ENCODE data around the gene PXT1. TPM values are rescaled to one million over a fixed set of nuclear protein-coding genes. Genes with fewer than 3 reads are reported as not detected.

Gene PXT1
- total RNA-seq, 1 donor from 2014 or later: not detected

GRCh38 chr6:36436466-36436865 is 6.2 kb downstream of the PXT1 start:
- H3K4me3 Mint-ChIP-seq (ENCODE audit: unreplicated experiment): no peak overlapping the region
- no peak for TF ChIP-seq CTCF (IDR thresholded peaks at IDR 0.05; ENCODE audit: partially characterized antibody, unreplicated experiment)
- no peaks in the 10 kb centered on the region for H3K27me3 Mint-ChIP-seq (ENCODE audit: unreplicated experiment)
- no peaks in the 10 kb centered on the region for H3K36me3 Mint-ChIP-seq (ENCODE audit: unreplicated experiment)
- no peak overlapping the region for H3K27ac Mint-ChIP-seq (ENCODE audit: unreplicated experiment)
- no peaks in the 10 kb centered on the region for H3K9me3 Mint-ChIP-seq (ENCODE audit: unreplicated experiment)
- H3K4me1 Mint-ChIP-seq (ENCODE audit: low read depth, unreplicated experiment): peaks cover 3% of the 10 kb centered on the region
- DNase-seq: no peak

GRCh38 chr6:36432151-36432671 is 10.4 kb downstream of the PXT1 start:
- no peaks in the 10 kb centered on the region for H3K9me3 Mint-ChIP-seq (ENCODE audit: unreplicated experiment)
- DNase-seq: no peak
- no peak overlapping the region for H3K4me3 Mint-ChIP-seq (ENCODE audit: unreplicated experiment)
- TF ChIP-seq CTCF (IDR thresholded peaks at IDR 0.05; ENCODE audit: partially characterized antibody, unreplicated experiment): no peak
- H3K4me1 Mint-ChIP-seq (ENCODE audit: low read depth, unreplicated experiment): peaks cover 3% of the 10 kb centered on the region
- H3K27me3 Mint-ChIP-seq (ENCODE audit: unreplicated experiment): no peaks in the 10 kb centered on the region
- H3K27ac Mint-ChIP-seq (ENCODE audit: unreplicated experiment): no peak overlapping the region
- H3K36me3 Mint-ChIP-seq (ENCODE audit: unreplicated experiment): no peaks in the 10 kb centered on the region

- Mint-ChIP-seq H3K36me3 (ENCODE audit: unreplicated experiment) (no peaks in the 10 kb centered on the region), H3K9me3 (ENCODE audit: unreplicated experiment) (no peaks in the 10 kb centered on the region), H3K27me3 (ENCODE audit: unreplicated experiment) (no peaks in the 10 kb centered on the region), H3K4me3 (ENCODE audit: unreplicated experiment) (no peak overlapping the region), H3K27ac (ENCODE audit: unreplicated experiment) (no peak overlapping the region), H3K4me1 (ENCODE audit: low read depth, unreplicated experiment) (peaks cover 3% of the 10 kb centered on the region)
- no peak for TF ChIP-seq CTCF (IDR thresholded peaks at IDR 0.05; ENCODE audit: partially characterized antibody, unreplicated experiment)
- DNase-seq: no peak
Measured at GRCh38 chr6:36431197-36431596, 11.5 kb downstream of the PXT1 start.

GRCh38 chr6:36430351-36430750 is 12.3 kb downstream of the PXT1 start:
- DNase-seq: no peak
- no peaks in the 10 kb centered on the region for H3K9me3 Mint-ChIP-seq (ENCODE audit: unreplicated experiment)
- peaks cover 3% of the 10 kb centered on the region for H3K4me1 Mint-ChIP-seq (ENCODE audit: low read depth, unreplicated experiment)
- no peak overlapping the region for H3K4me3 Mint-ChIP-seq (ENCODE audit: unreplicated experiment)
- no peak overlapping the region for H3K27ac Mint-ChIP-seq (ENCODE audit: unreplicated experiment)
- no peak for TF ChIP-seq CTCF (IDR thresholded peaks at IDR 0.05; ENCODE audit: partially characterized antibody, unreplicated experiment)
- H3K36me3 Mint-ChIP-seq (ENCODE audit: unreplicated experiment): no peaks in the 10 kb centered on the region
- no peaks in the 10 kb centered on the region for H3K27me3 Mint-ChIP-seq (ENCODE audit: unreplicated experiment)

- TF ChIP-seq CTCF (IDR thresholded peaks at IDR 0.05; ENCODE audit: partially characterized antibody, unreplicated experiment): no peak
- no peak overlapping the region for H3K27ac Mint-ChIP-seq (ENCODE audit: unreplicated experiment)
Measured at GRCh38 chr6:36428911-36429310, 13.7 kb downstream of the PXT1 start.

More at GRCh38 chr6:36428911-36429310, 13.7 kb downstream of the PXT1 start:
- Mint-ChIP-seq H3K9me3 (ENCODE audit: unreplicated experiment) (no peaks in the 10 kb centered on the region), H3K27me3 (ENCODE audit: unreplicated experiment) (no peaks in the 10 kb centered on the region), H3K4me3 (ENCODE audit: unreplicated experiment) (no peak overlapping the region), H3K4me1 (ENCODE audit: low read depth, unreplicated experiment) (peaks cover 3% of the 10 kb centered on the region), H3K36me3 (ENCODE audit: unreplicated experiment) (no peaks in the 10 kb centered on the region)
- DNase-seq: no peak

Measured in glutamatergic neuron (in vitro differentiated cells).